A549 (cell line): ENCODE measurements around the gene ZNF143. TPM values are rescaled to one million over a fixed set of nuclear protein-coding genes. Genes with fewer than 3 reads are reported as not detected.

ENCODE experiments used
- ATAC-seq, 2 experiments: fragments of 200-7000 bp in 1 of 2; fragments of >200 bp in 1 of 2; cut with Nextera tagmentation in 1 of 2; cut with Tn5 transposase in 1 of 2; 3 replicates each; pipeline versions ENCODE4 v1.8.0 to v1.9.1; 2018 to 2020; ENCODE audit warnings: mild to moderate bottlenecking in 1 of 2, moderate library complexity in 1 of 2
- CTCF ChIA-PET: fragments of 300-600 bp; sonication (Branson Sonifier 250); formaldehyde crosslinking; extraction: SDS; loops from one replicate; lab custom pipeline; 2021; ENCODE audit warnings: antibody characterized with exemption, inconsistent platforms; lab: Yijun Ruan, JAX
- POLR2A ChIA-PET: fragments of 350-600 bp; formaldehyde crosslinking; extraction: SDS; loops from one replicate; lab custom pipeline; 2021; ENCODE audit warnings: antibody characterized with exemption, inconsistent platforms; lab: Yijun Ruan, JAX
- DNase-seq, 2 experiments: peaks; one replicate each; pipeline versions ENCODE4 v3.0.0 to v3.0.0-alpha.2; 2011 to 2016; ENCODE audit warnings: low read depth in 1 of 2, low spot score in 1 of 2
- FAIRE-seq: peaks from 2 replicates; lab custom pipeline; 2011; peaks lifted over from hg19 to GRCh38; lab: Jason Lieb, UNC
- H3K27ac ChIP-seq, 2 experiments: fragments of >200 bp; sonication (Bioruptor Twin); formaldehyde crosslinking; 3 replicates each; pipeline ENCODE4 v1.5.1; 2016 to 2017
- H3K4me1 ChIP-seq: fragments of >200 bp; sonication (Bioruptor Twin); formaldehyde crosslinking; 3 replicates; pipeline ENCODE4 v1.6.1; 2016
- H3K4me2 ChIP-seq: fragments of >200 bp; sonication (Bioruptor Twin); formaldehyde crosslinking; 3 replicates; pipeline ENCODE4 v1.6.1; 2016
- H3K4me3 ChIP-seq: fragments of >200 bp; sonication (Bioruptor Twin); formaldehyde crosslinking; 3 replicates; pipeline ENCODE4 v1.5.1; 2016
- H3K9me3 ChIP-seq: fragments of >200 bp; sonication (Bioruptor Twin); formaldehyde crosslinking; 3 replicates; pipeline ENCODE4 v1.6.1; 2016
- BHLHE40 ChIP-seq: IDR thresholded peaks from 2 replicates; pipeline ENCODE4 v1.6.1; 2012; ENCODE audit warnings: low read depth, low read length, inconsistent platforms
- CBX2 ChIP-seq: fragments of 200-600 bp; sonication (generic); IDR thresholded peaks from 2 replicates; pipeline ENCODE4 v1.6.1; 2016; ENCODE audit warnings: low read depth, mild to moderate bottlenecking, borderline replicate concordance
- CBX8 ChIP-seq: fragments of 200-600 bp; sonication (generic); IDR thresholded peaks from 2 replicates; pipeline ENCODE4 v1.6.1; 2016
- CEBPB ChIP-seq, 2 experiments: fragments of >200 bp in 1 of 2; sonication (Bioruptor Twin) in 1 of 2; formaldehyde crosslinking in 1 of 2; IDR thresholded peaks; 2 replicates each; pipeline ENCODE4 v1.6.1; 2012 to 2016
- CTCF ChIP-seq: fragments of >200 bp; sonication (Bioruptor Twin); formaldehyde crosslinking; IDR thresholded peaks from 3 replicates; pipeline ENCODE4 v1.5.1; 2016
- EHF ChIP-seq: fragments of 250-450 bp; sonication (Bioruptor Pico); IDR thresholded peaks from 2 replicates; pipeline ENCODE4 v1.5.0; 2020; ENCODE audit warnings: mild to moderate bottlenecking
- ESRRA ChIP-seq: fragments of 150-350 bp; IDR thresholded peaks from 2 replicates; pipeline ENCODE4 v1.6.1; 2014; ENCODE audit warnings: mild to moderate bottlenecking, low read length, borderline replicate concordance
- FOSB ChIP-seq: fragments of 250-450 bp; sonication (Bioruptor Pico); IDR thresholded peaks from 2 replicates; pipeline ENCODE4 v1.5.0; 2020; ENCODE audit warnings: mild to moderate bottlenecking, moderate library complexity
- GATA3 ChIP-seq: IDR thresholded peaks from 2 replicates; pipeline ENCODE4 v1.6.1; 2012; ENCODE audit warnings: borderline replicate concordance
- HEYL ChIP-seq: fragments of 250-450 bp; sonication (Bioruptor Pico); IDR thresholded peaks from 2 replicates; pipeline ENCODE4 v1.8.0; 2021; ENCODE audit warnings: mild to moderate bottlenecking, moderate library complexity
- HMGXB4 ChIP-seq: fragments of 250-450 bp; sonication (Bioruptor Pico); IDR thresholded peaks from 2 replicates; pipeline ENCODE4 v1.5.0; 2021; ENCODE audit warnings: mild to moderate bottlenecking, moderate library complexity, borderline replicate concordance
- HOXA7 ChIP-seq: fragments of 250-450 bp; sonication (Bioruptor Pico); IDR thresholded peaks from 2 replicates; pipeline ENCODE4 v1.5.0; 2020; ENCODE audit warnings: mild to moderate bottlenecking, moderate library complexity
- HOXB13 ChIP-seq: fragments of 250-450 bp; sonication (Bioruptor Pico); IDR thresholded peaks from 2 replicates; pipeline ENCODE4 v1.5.0; 2020; ENCODE audit warnings: low read depth, mild to moderate bottlenecking, moderate library complexity
- HOXB5 ChIP-seq: fragments of 250-450 bp; sonication (Bioruptor Pico); IDR thresholded peaks from 2 replicates; pipeline ENCODE4 v1.5.0; 2020; ENCODE audit warnings: mild to moderate bottlenecking, moderate library complexity
- KDM5A ChIP-seq: fragments of 200-600 bp; sonication (generic); IDR thresholded peaks from 2 replicates; pipeline ENCODE4 v1.6.1; 2016; ENCODE audit warnings: antibody characterized with exemption, mild to moderate bottlenecking
- NFE2L2 ChIP-seq: fragments of 150-350 bp; conservative IDR thresholded peaks from 2 replicates; pipeline ENCODE4 v1.6.1; 2014; ENCODE audit warnings: low read length
- NPAS2 ChIP-seq: fragments of 250-450 bp; sonication (Bioruptor Pico); IDR thresholded peaks from 2 replicates; pipeline ENCODE4 v1.8.0; 2022; ENCODE audit warnings: mild to moderate bottlenecking, moderate library complexity, borderline replicate concordance
- NR3C1 ChIP-seq: fragments of >200 bp; sonication (Bioruptor Twin); formaldehyde crosslinking; IDR thresholded peaks from 3 replicates; pipeline ENCODE4 v1.6.1; 2017
- PBX3 ChIP-seq: IDR thresholded peaks from 2 replicates; pipeline ENCODE4 v1.6.1; 2012
- PHF8 ChIP-seq: fragments of 200-600 bp; sonication (generic); IDR thresholded peaks from 2 replicates; pipeline ENCODE4 v1.6.1; 2016; ENCODE audit warnings: low read depth, mild to moderate bottlenecking, antibody characterized with exemption, moderate library complexity, borderline replicate concordance
- RAD21 ChIP-seq, 2 experiments: fragments of >200 bp in 1 of 2; sonication (Bioruptor Twin) in 1 of 2; formaldehyde crosslinking in 1 of 2; IDR thresholded peaks in 1 of 2; conservative IDR thresholded peaks in 1 of 2; 2 replicates in 1 of 2; 3 replicates in 1 of 2; pipeline ENCODE4 v1.6.1; 2012 to 2018; ENCODE audit warnings: inconsistent platforms in 1 of 2
- RFX5 ChIP-seq: fragments of 450-650 bp; IDR thresholded peaks from 2 replicates; pipeline ENCODE4 v1.7.1; 2014; ENCODE audit warnings: antibody characterized with exemption, mild to moderate bottlenecking, moderate library complexity
- SMC3 ChIP-seq: fragments of >200 bp; sonication (Bioruptor Twin); formaldehyde crosslinking; IDR thresholded peaks from 3 replicates; pipeline ENCODE4 v1.6.1; 2018; ENCODE audit warnings: inconsistent platforms
- TP53 ChIP-seq: fragments of 250-450 bp; sonication (Bioruptor Pico); IDR thresholded peaks from 2 replicates; pipeline ENCODE4 v1.5.0; 2021; ENCODE audit warnings: mild to moderate bottlenecking, moderate library complexity
- ZC3H11A ChIP-seq: fragments of 450-650 bp; IDR thresholded peaks from 2 replicates; pipeline ENCODE4 v1.6.1; 2014; ENCODE audit warnings: antibody characterized with exemption, mild to moderate bottlenecking
- ZFP36 ChIP-seq: fragments of 450-650 bp; IDR thresholded peaks from 2 replicates; pipeline ENCODE4 v1.6.1; 2014; ENCODE audit warnings: borderline replicate concordance; ENCODE audit not compliant: partially characterized antibody
- ZNF302 ChIP-seq: fragments of 250-450 bp; sonication (Bioruptor Pico); IDR thresholded peaks from 2 replicates; pipeline ENCODE4 v1.9.0; 2021; ENCODE audit warnings: inconsistent platforms, mild to moderate bottlenecking, moderate library complexity
- WGBS: methylation state at CpG from one replicate; pipeline ENCODE4 v1.1.6; 2017; ENCODE audit errors: missing lambda C conversion rate; 5-methylcytosine and 5-hydroxymethylcytosine counted together
- polyA plus RNA-seq, 4 experiments: library from polyadenylated mRNA; depleted of rRNA in 3 of 4; stranded (reverse); fragments of >200 nt; fragmentation: RNase III in 1 of 4; extraction: RNeasy Plus Mini Kit Qiagen cat#74134 plus additional on column Dnase treatment in 1 of 4; gene quantifications; 2 replicates in 3 of 4; 3 replicates in 1 of 4; pipeline ENCODE4 v1.2.3, GENCODE V29; 2011 to 2017
- TF ChIP-seq, protein P1 (sequence below): IDR thresholded peaks from 2 replicates; pipeline ENCODE4 v1.6.1; 2012; ENCODE audit warnings: low read depth, borderline replicate concordance

ZNF143 gene
- polyA plus RNA-seq, 2 of the 4 experiments (the other 2 are of a cell fraction): 14.4 to 38.4 TPM

DNA sequence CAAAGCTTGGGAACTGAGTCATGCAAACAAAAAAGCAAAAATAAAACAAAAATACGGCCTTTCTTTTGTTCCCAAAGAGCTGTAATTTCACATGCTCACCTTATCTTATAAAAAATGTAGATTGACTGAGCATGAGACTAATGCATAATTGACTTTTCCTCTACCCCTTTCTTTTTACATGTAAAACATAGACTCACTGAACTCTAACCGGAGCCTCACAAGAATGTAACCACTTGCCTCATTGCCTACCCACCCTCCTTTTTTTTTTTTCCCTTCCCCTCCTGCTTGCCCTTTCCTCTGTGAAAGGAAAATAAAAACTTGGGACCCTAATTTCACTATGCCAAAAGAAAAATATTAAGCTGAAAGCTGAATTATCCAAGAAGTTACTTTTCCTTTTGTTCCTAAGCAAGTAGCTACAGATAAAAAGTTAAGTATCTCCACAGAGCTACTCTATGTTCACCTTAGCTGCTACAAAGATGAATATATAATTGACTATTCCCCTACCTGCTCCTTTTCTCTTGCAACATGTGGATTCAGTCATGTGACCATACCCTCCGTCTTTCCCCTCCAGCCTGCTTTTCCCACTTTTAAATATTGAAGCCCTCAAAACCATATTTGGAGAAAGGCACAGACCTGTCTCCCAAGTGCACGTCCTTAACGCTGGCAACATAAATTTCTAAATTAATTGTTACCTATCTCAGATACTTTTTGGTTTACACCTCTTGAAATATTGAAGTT lies 73.1 kb downstream of the ZNF143 start:
- Histone ChIP-seq H3K27ac (no peak overlapping the region), H3K4me3 (no peak overlapping the region), H3K4me1 (peaks cover 28% of the 10 kb centered on the region), H3K4me2 (no peak overlapping the region), H3K9me3 (no peaks in the 10 kb centered on the region)
- WGBS: 91% methylated on average over 5 of the region's 5 CpGs
- ATAC-seq (no peak), FAIRE-seq (no peak), DNase-seq (no peak)
- POLR2A ChIA-PET: interaction anchor here (1.0 to 3.1 kb wide), 2 partner anchors 39 to 771 kb away, joined by 3 to 17 read pairs; partner anchors contain the start of genes ADM and WEE1
- CTCF ChIA-PET: interaction anchor here (0.6 to 3.4 kb wide), 9 partner anchors 10 to 438 kb away, joined by 3 to 33 read pairs (median 4); partner anchors contain the start of gene WEE1
- TF ChIP-seq ZC3H11A (no peak), SMC3 (no peak), CBX8 (no peak), TP53 (CRISPR knock-in tag) (no peak), GATA3 (no peak), NFE2L2 (no peak), HEYL (no peak), FOSB (CRISPR knock-in tag) (no peak), NR3C1 (no peak), BHLHE40 (no peak), RFX5 (no peak), EHF (CRISPR knock-in tag) (no peak), ZNF302 (CRISPR knock-in tag) (no peak), KDM5A (no peak)
- TF ChIP-seq, protein P1, sequence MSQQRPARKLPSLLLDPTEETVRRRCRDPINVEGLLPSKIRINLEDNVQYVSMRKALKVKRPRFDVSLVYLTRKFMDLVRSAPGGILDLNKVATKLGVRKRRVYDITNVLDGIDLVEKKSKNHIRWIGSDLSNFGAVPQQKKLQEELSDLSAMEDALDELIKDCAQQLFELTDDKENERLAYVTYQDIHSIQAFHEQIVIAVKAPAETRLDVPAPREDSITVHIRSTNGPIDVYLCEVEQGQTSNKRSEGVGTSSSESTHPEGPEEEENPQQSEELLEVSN: no peak

DNA sequence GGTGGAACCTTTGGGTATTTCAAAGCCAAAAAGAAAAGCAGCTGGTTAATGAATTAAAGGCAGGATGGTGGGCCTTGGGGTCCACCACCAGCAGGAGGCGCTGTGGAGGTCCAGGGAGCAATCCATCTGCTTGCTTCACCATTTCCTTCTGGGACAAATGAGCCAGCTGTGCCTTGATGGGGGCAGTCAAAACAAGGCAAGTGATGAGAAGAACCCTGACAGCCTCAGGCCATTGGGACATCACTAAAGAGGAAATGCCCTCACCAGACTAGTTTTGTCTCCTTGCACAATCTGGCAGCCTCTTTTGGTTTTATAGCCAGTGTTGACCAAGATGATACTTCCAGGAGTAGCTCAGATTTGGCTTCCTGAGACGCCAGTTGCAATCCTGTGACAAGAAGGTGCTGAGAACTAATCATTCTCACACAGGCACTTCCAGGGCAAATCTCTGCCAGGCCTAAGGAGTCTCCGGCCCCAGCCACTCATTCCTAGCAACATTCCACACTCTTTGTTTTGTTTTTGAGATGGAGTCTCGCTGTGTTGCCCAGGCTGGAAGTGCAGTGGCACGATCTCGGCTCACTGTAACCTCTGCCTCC lies 74.5 kb downstream of the ZNF143 start:
- Histone ChIP-seq H3K27ac (peak overlapping the region; percentile 19 to 52; a peak in 4 of 6 replicates), H3K4me3 (no peak overlapping the region), H3K4me2 (no peak overlapping the region; the same call in 2 of the 3 replicates), H3K9me3 (no peaks in the 10 kb centered on the region), H3K4me1 (peaks cover 14% of the 10 kb centered on the region)
- TF ChIP-seq PHF8 (no peak), CEBPB (IDR thresholded peaks at IDR 0.05) (peak in 1 of 2 experiments; percentile 45; a peak in 1 of 4 replicates), CTCF (peak; percentile 85), SMC3 (peak; percentile 77), CBX2 (no peak), RAD21 (conservative IDR thresholded peaks at IDR 0.05 in 1 of 2, IDR thresholded peaks at IDR 0.05 in 1 of 2) (peak; percentile 63 to 74)
- FAIRE-seq (no peak), DNase-seq (peak in 1 of 2 experiments; percentile 71), ATAC-seq (peak; percentile 64 to 74; a peak in 4 of 6 replicates)
- 76% methylated on average over 6 of the region's 6 CpGs for WGBS
- ChIA-PET CTCF (interaction anchor here (0.6 to 3.4 kb wide), 25 partner anchors 11 to 1173 kb away, joined by 3 to 33 read pairs (median 4); no protein-coding TSS in a partner anchor), POLR2A (interaction anchor here (1.0 to 3.1 kb wide), 2 partner anchors 38 to 770 kb away, joined by 3 to 17 read pairs; partner anchors contain the start of genes ADM and WEE1)

- FAIRE-seq (no peak), DNase-seq (no peak), ATAC-seq (peak in 1 of 2 experiments; percentile 27; a peak in 2 of 6 replicates)
- H3K4me2 ChIP-seq: no peak overlapping the region
- peaks cover 10% of the 10 kb centered on the region for H3K4me1 ChIP-seq
- no peak overlapping the region for H3K27ac ChIP-seq
- WGBS: 63% methylated on average over 2 of the region's 2 CpGs
- ChIA-PET CTCF (interaction anchor here (0.6 to 1.6 kb wide), 8 partner anchors 9 to 210 kb away, joined by 3 to 7 read pairs (median 3); no protein-coding TSS in a partner anchor), POLR2A (no interaction called here)
- no peak overlapping the region for H3K4me3 ChIP-seq
- H3K9me3 ChIP-seq: no peaks in the 10 kb centered on the region
- TF ChIP-seq PBX3: no peak
- no peak for TF ChIP-seq NR3C1
- TF ChIP-seq HOXB5: no peak
- no peak for TF ChIP-seq CEBPB (IDR thresholded peaks at IDR 0.05)
- no peak for TF ChIP-seq HOXA7 (CRISPR knock-in tag)
- TF ChIP-seq HOXB13 (CRISPR knock-in tag): no peak
- TF ChIP-seq NPAS2 (CRISPR knock-in tag): no peak
- no peak for TF ChIP-seq ESRRA
- TF ChIP-seq HMGXB4: no peak
- no peak for TF ChIP-seq ZFP36
Measured at GRCh38 chr11:9538548-9538947, 77.7 kb downstream of the ZNF143 start.
